HCT116 (cell line): ENCODE data around the gene GRIK2. TPM values are rescaled to one million over a fixed set of nuclear protein-coding genes. Genes with fewer than 3 reads are reported as not detected.

Source experiments
- ATAC-seq: fragments of 200-7000 bp; cut with Tn5 transposase; 2 replicates; pipeline ENCODE4 v1.9.1; 2020; ENCODE audit warnings: mild to moderate bottlenecking, moderate library complexity
- BruUV-seq: library from RNA; stranded (reverse); fragments of 400-500 nt; replicated peaks from 2 replicates; lab custom pipeline; 2021; lab: Mats Ljungman, UMichigan
- CTCF ChIA-PET: fragments of 300-600 bp; sonication (Branson Sonifier 250); formaldehyde crosslinking; loops from one replicate; lab custom pipeline; 2021; ENCODE audit warnings: antibody characterized with exemption; lab: Charles Lee
- POLR2A ChIA-PET: fragments of 300-600, 350-600 bp; sonication (Branson Sonifier 250); formaldehyde crosslinking; loops from one replicate; lab custom pipeline; 2021; ENCODE audit warnings: antibody characterized with exemption; lab: Charles Lee
- RAD21 ChIA-PET, 2 experiments: fragments of 300-600 bp; sonication (Branson Sonifier 250); formaldehyde crosslinking; loops; one replicate each; lab custom pipeline; 2023; ENCODE audit warnings: low total read pairs in 2 of 2; ENCODE audit not compliant: uncharacterized antibody in 2 of 2, unreplicated experiment in 2 of 2, low non-redundant PET in 1 of 2; lab: Charles Lee
- DNase-seq: peaks from one replicate; pipeline ENCODE4 v3.0.0-alpha.2; 2010; ENCODE audit warnings: low read depth, low spot score
- H2AFZ ChIP-seq: fragments of 200-600 bp; shearing (Covaris generic), sonication (generic); 2 replicates; pipeline ENCODE4 v1.6.1; 2017; ENCODE audit warnings: low read depth, mixed run types, mixed read lengths, antibody characterized with exemption, low read length; ENCODE audit not compliant: poor library complexity, severe bottlenecking
- H3K27ac ChIP-seq: 2 replicates; pipeline ENCODE4 v1.5.1; 2012; ENCODE audit warnings: low read depth, low read length
- H3K27me3 ChIP-seq: fragments of 200-600 bp; sonication (generic); 2 replicates; pipeline ENCODE4 v1.6.1; 2016; ENCODE audit warnings: mixed run types, low read length, mixed read lengths; ENCODE audit not compliant: insufficient read depth
- H3K36me3 ChIP-seq, 2 experiments: fragments of 200-500 bp in 1 of 2; fragments of 200-600 bp in 1 of 2; sonication (Bioruptor generic) in 1 of 2; sonication (generic) in 1 of 2; 2 replicates each; pipeline versions ENCODE4 v1.5.1 to v1.6.1; 2014 to 2016; ENCODE audit warnings: low read length in 2 of 2, inconsistent platforms in 1 of 2, mixed read lengths in 1 of 2, mixed run types in 1 of 2; ENCODE audit not compliant: insufficient read depth in 2 of 2, control insufficient read depth in 1 of 2
- H3K4me1 ChIP-seq, 2 experiments: fragments of 200-600 bp in 1 of 2; sonication (generic) in 1 of 2; 2 replicates each; pipeline versions ENCODE4 v1.5.1 to v1.6.1; 2012 to 2017; ENCODE audit warnings: low read length in 2 of 2, inconsistent platforms in 1 of 2, mild to moderate bottlenecking in 1 of 2, mixed read lengths in 1 of 2, mixed run types in 1 of 2, moderate library complexity in 1 of 2; ENCODE audit not compliant: insufficient read depth in 2 of 2, control insufficient read depth in 1 of 2
- H3K4me2 ChIP-seq: fragments of 200-600 bp; sonication (generic); 2 replicates; pipeline ENCODE4 v1.6.1; 2017; ENCODE audit warnings: mixed run types, low read length, mixed read lengths
- H3K4me3 ChIP-seq, 2 experiments: fragments of 200-600 bp in 1 of 2; sonication (generic) in 1 of 2; replicated peaks in 1 of 2; 2 replicates each; pipeline ENCODE4 v1.5.1; 2011 to 2016; ENCODE audit warnings: low read length in 2 of 2, control low read depth in 1 of 2, low read depth in 1 of 2, mild to moderate bottlenecking in 1 of 2, mixed read lengths in 1 of 2, mixed run types in 1 of 2
- H3K79me2 ChIP-seq: fragments of 200-600 bp; sonication (generic); 2 replicates; pipeline ENCODE4 v1.6.1; 2017; ENCODE audit warnings: mild to moderate bottlenecking, mixed run types, low read length, moderate library complexity, mixed read lengths; ENCODE audit not compliant: insufficient read depth
- H3K9ac ChIP-seq: fragments of 200-600 bp; sonication (generic); 2 replicates; pipeline ENCODE4 v1.6.1; 2016; ENCODE audit warnings: low read length, mixed read lengths
- H3K9me2 ChIP-seq: fragments of 200-600 bp; sonication (generic), shearing (Covaris generic); 2 replicates; pipeline ENCODE4 v1.6.1; 2017; ENCODE audit warnings: mixed run types, mild to moderate bottlenecking, moderate library complexity; ENCODE audit not compliant: insufficient read depth
- H3K9me3 ChIP-seq, 2 experiments: fragments of 200-500 bp in 1 of 2; fragments of 200-600 bp in 1 of 2; sonication (Bioruptor generic) in 1 of 2; sonication (generic) in 1 of 2; 2 replicates each; pipeline ENCODE4 v1.6.1; 2014 to 2017; ENCODE audit warnings: low read length in 2 of 2, mixed read lengths in 2 of 2, inconsistent platforms in 1 of 2, low read depth in 1 of 2, mild to moderate bottlenecking in 1 of 2, mixed run types in 1 of 2, moderate library complexity in 1 of 2; ENCODE audit not compliant: control insufficient read depth in 1 of 2, insufficient read depth in 1 of 2
- H4K20me1 ChIP-seq: fragments of 200-600 bp; sonication (generic), shearing (Covaris generic); 2 replicates; pipeline ENCODE4 v1.6.1; 2017; ENCODE audit warnings: mixed run types, mild to moderate bottlenecking, moderate library complexity; ENCODE audit not compliant: insufficient read depth
- CBX3 ChIP-seq: IDR thresholded peaks from 2 replicates; pipeline ENCODE4 v1.6.1; 2012; ENCODE audit warnings: low read depth
- CEBPB ChIP-seq: IDR thresholded peaks from 2 replicates; pipeline ENCODE4 v1.6.1; 2012; ENCODE audit warnings: low read depth
- CTCF ChIP-seq, 3 experiments: fragments of 200-600 bp in 1 of 3; sonication (generic) in 1 of 3; IDR thresholded peaks in 2 of 3; conservative IDR thresholded peaks in 1 of 3; 2 replicates each; pipeline ENCODE4 v1.5.1; 2012 to 2017; ENCODE audit warnings: low read depth in 2 of 3, low read length in 2 of 3, antibody characterized with exemption in 1 of 3, borderline replicate concordance in 1 of 3, control low read depth in 1 of 3, mild to moderate bottlenecking in 1 of 3, mixed read lengths in 1 of 3, mixed run types in 1 of 3, moderate library complexity in 1 of 3; ENCODE audit not compliant: insufficient read depth in 1 of 3
- ELF1 ChIP-seq: IDR thresholded peaks from 2 replicates; pipeline ENCODE4 v1.6.1; 2012; ENCODE audit warnings: low read depth, borderline replicate concordance
- EZH2 ChIP-seq: fragments of 200-600 bp; sonication (generic); IDR thresholded peaks from 2 replicates; pipeline ENCODE4 v1.6.1; 2017; ENCODE audit warnings: antibody characterized with exemption, mixed run types
- EZH2phosphoT487 ChIP-seq: fragments of 200-600 bp; IDR thresholded peaks from 2 replicates; pipeline ENCODE4 v1.6.1; 2018; ENCODE audit warnings: antibody characterized with exemption, borderline replicate concordance
- FOSL1 ChIP-seq: IDR thresholded peaks from 2 replicates; pipeline ENCODE4 v1.6.1; 2012; ENCODE audit warnings: low read depth
- JUND ChIP-seq: IDR thresholded peaks from 2 replicates; pipeline ENCODE4 v1.6.1; 2012
- MAX ChIP-seq: IDR thresholded peaks from 2 replicates; pipeline ENCODE4 v1.6.1; 2012
- POLR2A ChIP-seq: IDR thresholded peaks from 2 replicates; pipeline ENCODE4 v1.7.0; 2011; ENCODE audit warnings: borderline replicate concordance; ENCODE audit not compliant: insufficient read depth, insufficient read length; ENCODE audit errors: extremely low read depth
- RAD21 ChIP-seq: IDR thresholded peaks from 2 replicates; pipeline ENCODE4 v1.6.1; 2012; ENCODE audit warnings: low read depth, mild to moderate bottlenecking
- REST ChIP-seq: IDR thresholded peaks from 2 replicates; pipeline ENCODE4 v1.6.1; 2012; ENCODE audit warnings: low read depth
- SIN3A ChIP-seq: IDR thresholded peaks from 2 replicates; pipeline ENCODE4 v1.6.1; 2012; ENCODE audit warnings: low read depth
- SP1 ChIP-seq: IDR thresholded peaks from 2 replicates; pipeline ENCODE4 v1.6.1; 2012; ENCODE audit warnings: low read depth
- SRF ChIP-seq: IDR thresholded peaks from 2 replicates; pipeline ENCODE4 v1.6.1; 2012; ENCODE audit warnings: low read depth
- TCF7L2 ChIP-seq: IDR thresholded peaks from 2 replicates; pipeline ENCODE4 v1.7.0; 2011; ENCODE audit warnings: borderline replicate concordance, inconsistent platforms; ENCODE audit not compliant: insufficient read depth, insufficient read length; ENCODE audit errors: extremely low read depth
- YY1 ChIP-seq: IDR thresholded peaks from 2 replicates; pipeline ENCODE4 v1.6.1; 2011; ENCODE audit warnings: low read length, low read depth, moderate library complexity, mild to moderate bottlenecking; ENCODE audit not compliant: insufficient replicate concordance; ENCODE audit errors: extremely low read depth
- ZBTB33 ChIP-seq: IDR thresholded peaks from 2 replicates; pipeline ENCODE4 v1.6.1; 2011; ENCODE audit warnings: mild to moderate bottlenecking, low read length, moderate library complexity; ENCODE audit not compliant: insufficient replicate concordance; ENCODE audit errors: extremely low read depth
- ZFX ChIP-seq: fragments of 450-650 bp; IDR thresholded peaks from 2 replicates; pipeline ENCODE4 v1.6.1; 2017
- intact Hi-C: fragments of 100-400 bp; cut with micrococcal nuclease; formaldehyde crosslinking; loops from 2 replicates; pipeline ENCODE4 v1.10.0; 2022
- total RNA-seq: library from RNA; stranded (reverse); gene quantifications from one replicate; pipeline ENCODE4 v1.2.1, GENCODE V29; 2021; ENCODE audit not compliant: unreplicated experiment

Gene GRIK2
- total RNA-seq, 1 experiment from 2014 or later = 0.64 TPM

- ChIA-PET POLR2A (no interaction called here), RAD21 (no interaction called here), CTCF (no interaction called here)
- DNase-seq (no peak), ATAC-seq (no peak)
- Histone ChIP-seq H2AFZ (no peak overlapping the region), H3K9ac (no peak overlapping the region), H3K27ac (no peak overlapping the region), H3K27me3 (0 out of 2 replicates have a peak, but pooled peaks cover 6% of the 10 kb centered on the region), H3K4me3 (no peak overlapping the region), H3K9me3 (no peaks in the 10 kb centered on the region), H3K79me2 (no peaks in the 10 kb centered on the region), H3K4me1 (peaks cover 0 to 11% of the 10 kb centered on the region in 2 experiments; a peak in 3 of 4 replicates), H3K36me3 (no peaks in the 10 kb centered on the region), H3K9me2 (no peaks in the 10 kb centered on the region), H3K4me2 (no peak overlapping the region), H4K20me1 (no peaks in the 10 kb centered on the region; the same call in 1 of the 2 replicates)
- intact Hi-C loops = loop anchor here (5.0 to 10.0 kb wide), 3 partner anchors 250 to 1222 kb away; no protein-coding TSS in a partner anchor
- BruUV-seq = no TSS peak
- TF ChIP-seq CBX3 = no peak
- TF ChIP-seq SIN3A = no peak
- TF ChIP-seq ZBTB33 = no peak
- no peak for TF ChIP-seq POLR2A
- no peak for TF ChIP-seq CTCF (IDR thresholded peaks at IDR 0.05 in 2 of 3, conservative IDR thresholded peaks at IDR 0.05 in 1 of 3; ENCODE audit: borderline replicate concordance in 1 of 3, insufficient read depth in 1 of 3, low read depth in 2 of 3, low read length in 2 of 3)
- TF ChIP-seq RAD21 = no peak
- no peak for TF ChIP-seq FOSL1
- no peak for TF ChIP-seq EZH2phosphoT487
- no peak for TF ChIP-seq SRF
- TF ChIP-seq TCF7L2 = no peak
- TF ChIP-seq ELF1 = no peak
- no peak for TF ChIP-seq MAX
- TF ChIP-seq JUND = no peak
- TF ChIP-seq EZH2 = no peak
- no peak for TF ChIP-seq CEBPB
- no peak for TF ChIP-seq REST
- TF ChIP-seq ZFX = no peak
- TF ChIP-seq SP1 = no peak
- TF ChIP-seq YY1 = no peak
Observed at GRCh38 chr6:101394936-101395335, 1.4 kb downstream of the GRIK2 start.
